Measurements from ENCODE around the gene STAMBP.
A peak's percentile ranks its signal among the peaks of the same experiment; 100 is the strongest.
"Not testable (repeated sequence)": the region's sequence is repeated elsewhere in the genome, so short reads cannot be mapped to it uniquely, and the experiment has no call there.

STAMBP gene

GRCh38 chr2:73828818-73829570 lies at the start of gene STAMBP:
Gene STAMBP (plus strand): TSS chr2:73828961. CDS start chr2:73830857, 1,896 bp downstream.
- DNase-seq: peak; percentile 96

DNA sequence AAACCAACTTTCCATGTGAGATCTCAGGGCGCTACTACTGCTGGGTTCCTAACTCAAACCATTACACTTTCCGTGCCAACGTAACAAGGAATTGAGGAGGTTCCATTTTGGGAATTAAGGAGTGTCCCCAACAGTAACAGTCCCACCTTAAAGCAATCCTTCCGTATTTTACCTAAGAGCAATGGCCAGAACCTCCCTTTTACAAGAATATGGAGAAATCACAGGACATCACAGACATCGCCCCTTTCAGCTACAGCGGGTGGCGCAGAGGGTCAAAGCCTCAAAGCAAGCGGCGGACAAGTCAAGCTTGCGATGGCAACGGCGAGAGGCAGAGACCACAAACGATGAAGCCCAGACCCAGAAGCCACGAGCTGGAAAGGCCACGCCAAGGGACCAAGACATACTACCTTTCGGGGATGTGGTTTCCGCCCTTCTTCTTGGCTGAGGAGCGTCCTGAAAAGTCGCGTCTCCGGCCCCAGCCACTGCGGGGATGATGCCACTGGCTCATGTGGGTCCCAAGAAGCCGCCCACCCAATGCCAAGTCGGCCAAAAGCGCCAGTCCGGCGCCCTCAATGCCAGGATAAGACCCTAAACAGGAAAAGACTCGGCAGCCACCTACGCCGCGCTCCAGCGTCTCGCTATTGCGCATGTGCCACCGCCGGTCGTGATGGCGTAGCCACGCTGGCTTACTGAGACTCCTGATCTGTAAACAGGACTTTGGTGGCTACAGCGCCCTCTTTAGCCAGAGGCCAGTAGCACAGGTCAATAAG lies 49.1 kb upstream of the STAMBP start, which contains the start of gene DUSP11:
Gene DUSP11 (minus strand): TSS at position 637 of the 770 bp plus-strand sequence. CDS start 129 bp downstream, at position 508.
- peak; percentile 89 for DNase-seq

- DNase-seq: no peak
Observed at GRCh38 chr2:73780237-73780582, 48.6 kb upstream of the STAMBP start.

- not testable (repeated sequence) for DNase-seq
Observed at GRCh38 chr2:73783402-73783801, 45.4 kb upstream of the STAMBP start.

GRCh38 chr2:73783883-73784282 lies 44.9 kb upstream of the STAMBP start, which contains the start of gene C2orf78:
Gene C2orf78 (plus strand): TSS chr2:73784183. CDS start chr2:73784310, 127 bp downstream.
- not testable (repeated sequence) for DNase-seq

- no peak for DNase-seq
Observed at GRCh38 chr2:73811878-73812277, 16.9 kb upstream of the STAMBP start.

DNA sequence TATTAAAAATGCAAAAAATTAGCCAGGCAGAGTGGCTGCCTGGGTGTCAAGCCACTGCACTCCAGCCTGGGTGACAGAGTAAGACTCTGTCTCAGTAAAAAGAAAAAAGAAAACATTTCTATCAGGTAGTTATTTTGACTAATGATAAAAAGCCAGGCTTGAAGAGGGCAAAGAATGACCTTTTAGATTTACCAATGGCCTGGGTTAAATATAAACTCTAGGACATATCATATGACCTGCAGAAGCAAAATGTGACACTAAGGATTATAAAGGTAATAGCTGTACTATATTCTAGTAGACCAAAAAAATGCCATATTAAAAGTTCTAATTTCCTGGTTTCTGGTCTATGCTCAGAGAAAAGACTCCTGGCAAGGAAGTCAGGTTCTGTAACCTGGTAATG lies 16.1 kb upstream of the STAMBP start:
- no peak for DNase-seq

- no peak for DNase-seq
Observed at GRCh38 chr2:73818296-73818695, 10.5 kb upstream of the STAMBP start.

GRCh38 chr2:73821227-73821626 lies 7.5 kb upstream of the STAMBP start:
- no peak for DNase-seq

DNA sequence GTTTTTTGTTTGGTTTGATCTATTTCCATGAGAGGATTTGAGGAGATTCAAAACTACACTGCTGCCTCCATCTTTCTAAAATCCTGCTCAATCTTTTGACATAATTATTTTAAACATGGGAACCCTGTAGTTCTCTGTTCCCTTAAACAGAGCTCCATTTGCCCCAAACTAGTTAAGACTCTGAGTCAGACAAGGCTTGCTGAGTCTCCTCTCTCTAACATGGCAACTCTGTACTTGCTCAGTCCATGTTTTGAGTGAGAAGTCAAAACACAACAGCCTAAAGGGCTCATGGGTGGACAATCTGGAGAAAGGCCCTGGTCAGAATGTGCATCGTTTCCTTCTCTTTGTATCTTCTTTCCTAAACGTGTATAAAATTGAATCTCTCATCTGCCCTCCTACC lies 7.1 kb upstream of the STAMBP start:
- no peak for DNase-seq

DNA sequence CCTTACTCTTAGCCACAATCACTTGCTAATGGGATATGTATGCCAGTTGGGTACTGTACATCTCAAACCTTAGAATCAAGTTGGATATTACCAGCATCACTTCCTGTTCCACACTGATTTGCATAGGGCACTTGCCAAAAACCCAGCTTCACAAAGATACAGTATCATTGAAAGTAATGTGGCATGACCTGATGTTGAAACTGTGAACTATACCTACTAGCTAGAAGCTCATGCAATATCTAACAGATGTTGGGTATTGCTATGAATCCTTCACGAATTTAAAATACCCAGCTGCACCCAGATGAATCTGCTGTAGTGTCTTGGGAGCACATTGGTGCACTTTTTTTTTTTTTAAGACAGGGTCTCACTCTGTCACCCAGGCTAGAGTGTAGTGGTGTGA lies 6.5 kb upstream of the STAMBP start:
- no peak for DNase-seq

DNA sequence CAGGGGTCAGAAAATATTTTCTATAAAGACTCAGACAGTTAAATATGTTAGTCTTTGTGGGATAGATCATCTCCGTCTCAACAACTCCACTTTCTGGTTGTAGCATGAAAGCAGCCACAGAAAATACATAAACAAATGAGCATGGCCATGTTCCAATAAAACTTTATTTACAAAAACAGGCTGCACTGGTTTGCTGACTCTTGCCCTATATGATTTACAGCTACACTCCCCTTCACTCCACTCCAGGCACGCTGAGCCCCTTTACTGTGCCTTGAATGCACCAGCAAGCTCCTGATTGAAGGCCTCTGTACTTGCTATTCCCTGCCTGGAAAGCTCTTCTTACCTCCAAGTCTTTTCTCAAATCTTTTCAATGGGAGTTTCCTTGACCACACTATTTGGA lies 5.8 kb upstream of the STAMBP start:
- DNase-seq: no peak

- DNase-seq: no peak
Observed at GRCh38 chr2:73823416-73823815, 5.3 kb upstream of the STAMBP start.

GRCh38 chr2:73823916-73824523 lies 4.7 kb upstream of the STAMBP start:
- peak; percentile 41 for DNase-seq

DNA sequence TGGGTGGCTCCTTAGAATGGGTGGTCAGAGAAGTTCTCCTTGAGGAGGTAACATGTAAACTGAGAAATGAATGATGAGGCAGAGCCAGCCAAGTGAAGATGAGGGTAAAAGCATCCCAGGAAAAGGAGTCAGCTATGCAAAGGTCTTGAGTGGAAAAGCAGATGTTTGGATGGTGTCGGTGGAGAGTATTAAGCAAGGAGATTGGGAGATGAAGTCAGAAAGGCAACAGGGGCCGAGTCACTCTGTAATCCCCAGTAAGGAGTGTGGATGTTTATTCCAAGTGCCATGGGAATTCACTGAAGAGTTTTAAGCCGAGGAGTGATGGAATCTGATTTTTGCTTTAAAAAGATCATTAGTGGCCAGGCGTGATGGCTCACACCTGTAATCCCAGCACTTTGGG lies 3.4 kb upstream of the STAMBP start:
- no peak for DNase-seq

GRCh38 chr2:73827018-73827417 lies 1.7 kb upstream of the STAMBP start:
- no peak for DNase-seq

GRCh38 chr2:73827660-73828388 lies 937 bp upstream of the STAMBP start:
- DNase-seq: no peak

GRCh38 chr2:73828389-73828817 lies 358 bp upstream of the STAMBP start:
- DNase-seq: no peak

DNA sequence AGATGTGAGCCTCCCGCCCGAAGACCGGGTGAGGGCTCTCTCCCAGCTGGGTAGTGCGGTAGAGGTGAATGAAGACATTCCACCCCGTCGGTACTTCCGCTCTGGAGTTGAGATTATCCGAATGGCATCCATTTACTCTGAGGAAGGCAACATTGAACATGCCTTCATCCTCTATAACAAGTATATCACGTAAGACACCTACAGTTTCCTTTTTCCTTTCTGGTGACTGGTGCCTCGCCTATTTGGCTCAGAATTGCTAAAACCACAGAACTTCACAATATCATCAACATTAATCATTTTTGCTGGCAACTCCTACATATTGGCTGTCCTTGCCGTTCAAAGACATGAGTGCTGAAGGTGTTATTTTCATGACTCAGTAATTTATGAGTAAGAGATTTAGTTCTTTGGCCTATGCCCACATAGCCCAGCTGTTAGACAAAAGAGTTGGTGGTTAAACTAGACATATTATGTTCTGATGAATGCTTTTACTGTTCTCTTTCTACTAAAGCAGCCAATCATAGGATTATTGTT lies 2.2 kb downstream of the STAMBP start:
- DNase-seq: no peak

DNA sequence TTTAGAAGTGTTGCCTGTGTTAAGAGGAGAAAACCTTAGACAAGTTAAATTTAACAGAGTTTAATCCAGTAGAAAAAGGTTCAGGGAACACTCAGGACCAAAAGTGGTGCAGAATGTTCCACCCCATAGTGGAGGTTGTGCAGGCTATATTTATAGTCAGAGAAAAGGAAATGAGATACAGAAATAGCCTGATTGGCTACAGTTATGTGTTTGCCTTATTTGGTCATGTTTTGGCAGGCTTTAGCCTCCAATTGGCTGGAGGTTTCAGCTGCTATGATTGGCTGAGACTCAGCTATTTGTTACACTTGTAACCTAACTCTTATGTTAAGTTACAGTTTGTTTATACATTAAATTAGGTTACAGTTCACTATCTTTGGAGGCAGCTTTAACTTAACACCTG lies 4.2 kb downstream of the STAMBP start:
- no peak for DNase-seq

GRCh38 chr2:73836141-73836943 lies 7.6 kb downstream of the STAMBP start:
- DNase-seq: no peak
